ENCODE measurements around the gene TNRC6C.
"Not testable (repeated sequence)": the region's sequence is repeated elsewhere in the genome, so short reads cannot be mapped to it uniquely, and the experiment has no call there.

TNRC6C gene

DNA sequence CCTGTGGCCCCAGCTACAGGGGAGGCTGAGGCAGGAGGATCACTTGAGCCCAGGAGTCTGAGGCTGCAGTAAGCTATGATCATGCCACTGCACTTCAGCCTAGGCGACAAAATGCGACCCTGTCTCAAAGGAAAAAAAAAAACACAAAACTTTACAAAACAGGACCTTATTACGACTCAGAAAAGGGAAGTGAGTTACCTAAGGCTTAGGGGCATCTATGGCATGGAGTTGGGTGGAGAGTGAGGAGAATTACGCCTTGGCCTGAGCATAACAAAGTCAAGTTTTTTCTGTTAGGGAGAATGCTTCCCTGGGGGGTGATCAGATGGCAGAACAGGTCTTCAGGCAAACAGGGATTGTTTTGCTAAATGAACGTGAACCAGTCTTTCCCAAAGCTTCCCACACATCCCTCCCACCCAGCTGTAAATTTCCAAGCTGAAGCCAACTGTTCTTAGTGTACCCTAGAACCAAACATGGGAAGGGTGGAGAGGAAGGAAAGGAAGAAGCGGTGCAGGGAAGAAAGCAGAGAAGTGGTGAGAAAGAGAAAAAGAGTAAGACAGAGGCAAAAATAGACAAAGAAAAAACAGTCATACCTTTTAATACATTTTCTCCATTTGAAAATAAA is 24.6 kb upstream of the TNRC6C start:
- no peak for DNase-seq

DNA sequence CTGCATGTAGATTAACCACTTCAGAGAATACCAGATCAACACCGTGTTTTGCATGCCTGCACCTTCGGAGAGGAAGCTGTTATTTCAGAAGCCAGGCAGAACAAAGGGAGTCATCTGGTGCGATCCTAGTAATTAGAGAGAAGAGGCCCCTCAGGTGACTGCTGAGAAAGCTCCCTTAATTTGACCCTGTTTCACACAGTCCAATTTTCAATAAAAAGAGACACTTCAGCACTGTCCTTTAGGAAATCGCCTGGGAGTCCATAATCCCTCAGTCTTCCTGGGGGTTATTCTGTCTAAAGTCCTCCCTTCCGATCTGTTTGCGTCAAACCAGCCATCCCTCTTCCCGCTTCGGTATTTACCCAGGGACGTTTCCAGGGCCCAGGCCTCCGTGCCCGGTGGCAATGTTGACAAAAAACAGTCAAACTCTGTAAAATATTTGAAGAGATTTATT is 23.4 kb upstream of the TNRC6C start:
- peak; percentile 66 for DNase-seq

DNA sequence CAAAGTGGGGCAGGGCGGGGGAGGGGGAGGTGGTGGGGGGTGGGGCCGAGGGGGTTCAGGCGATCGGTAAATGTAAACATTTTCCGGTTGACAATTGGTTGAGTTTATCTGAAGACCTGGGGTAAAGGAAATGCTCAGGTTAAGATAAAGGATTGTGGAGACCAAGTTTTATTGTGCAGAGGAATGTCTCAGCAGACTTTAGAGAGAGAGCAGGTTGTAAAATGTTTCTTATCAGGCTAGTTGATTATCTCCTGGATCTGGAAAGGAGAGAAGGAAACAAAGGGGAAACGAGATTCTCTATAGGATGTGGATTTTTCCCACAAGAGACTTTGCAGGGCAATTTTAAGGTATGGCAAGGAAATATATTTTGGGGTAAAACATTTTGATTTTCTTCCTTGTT is 22.8 kb upstream of the TNRC6C start:
- DNase-seq = not testable (repeated sequence)

DNA sequence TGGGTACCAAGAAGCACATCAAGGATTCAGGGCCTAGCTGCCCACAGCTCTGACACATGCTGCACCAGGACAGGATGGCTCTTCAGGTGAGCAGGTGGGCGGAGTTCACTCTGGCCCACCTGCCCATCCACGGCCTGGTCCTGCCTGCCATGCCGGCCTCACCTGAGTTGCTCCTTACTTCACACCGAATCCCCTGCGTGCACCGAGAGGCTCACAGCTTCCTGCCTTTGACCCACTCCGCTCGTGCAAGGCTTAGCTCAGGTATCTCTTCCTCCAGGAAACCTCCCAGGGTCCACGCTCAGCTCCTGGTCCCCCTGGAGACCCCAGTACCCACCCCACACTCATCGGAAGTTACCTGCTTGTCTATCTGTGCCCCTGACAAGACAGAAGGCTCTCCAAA is 21.6 kb upstream of the TNRC6C start:
- no peak for DNase-seq

DNA sequence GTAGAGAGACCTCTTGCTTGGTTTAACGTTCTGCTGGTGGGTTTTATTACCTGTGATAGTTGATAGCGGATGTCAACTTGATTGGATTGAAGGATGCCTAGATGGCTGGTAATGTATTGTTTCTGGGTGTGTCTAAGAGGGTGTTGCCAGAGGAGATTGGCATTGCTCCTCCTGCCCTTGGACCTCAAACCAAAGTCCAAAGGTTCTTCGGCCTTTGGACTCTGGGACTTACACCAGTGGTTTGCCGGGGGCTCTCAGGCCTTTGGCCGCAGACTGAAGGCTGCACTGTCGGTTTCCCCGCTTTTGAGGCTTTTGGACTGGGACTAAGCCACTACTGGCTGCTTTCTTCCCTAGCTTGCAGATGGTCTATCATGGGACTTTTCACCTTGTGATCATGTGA is 17.5 kb upstream of the TNRC6C start:
- no peak for DNase-seq

DNA sequence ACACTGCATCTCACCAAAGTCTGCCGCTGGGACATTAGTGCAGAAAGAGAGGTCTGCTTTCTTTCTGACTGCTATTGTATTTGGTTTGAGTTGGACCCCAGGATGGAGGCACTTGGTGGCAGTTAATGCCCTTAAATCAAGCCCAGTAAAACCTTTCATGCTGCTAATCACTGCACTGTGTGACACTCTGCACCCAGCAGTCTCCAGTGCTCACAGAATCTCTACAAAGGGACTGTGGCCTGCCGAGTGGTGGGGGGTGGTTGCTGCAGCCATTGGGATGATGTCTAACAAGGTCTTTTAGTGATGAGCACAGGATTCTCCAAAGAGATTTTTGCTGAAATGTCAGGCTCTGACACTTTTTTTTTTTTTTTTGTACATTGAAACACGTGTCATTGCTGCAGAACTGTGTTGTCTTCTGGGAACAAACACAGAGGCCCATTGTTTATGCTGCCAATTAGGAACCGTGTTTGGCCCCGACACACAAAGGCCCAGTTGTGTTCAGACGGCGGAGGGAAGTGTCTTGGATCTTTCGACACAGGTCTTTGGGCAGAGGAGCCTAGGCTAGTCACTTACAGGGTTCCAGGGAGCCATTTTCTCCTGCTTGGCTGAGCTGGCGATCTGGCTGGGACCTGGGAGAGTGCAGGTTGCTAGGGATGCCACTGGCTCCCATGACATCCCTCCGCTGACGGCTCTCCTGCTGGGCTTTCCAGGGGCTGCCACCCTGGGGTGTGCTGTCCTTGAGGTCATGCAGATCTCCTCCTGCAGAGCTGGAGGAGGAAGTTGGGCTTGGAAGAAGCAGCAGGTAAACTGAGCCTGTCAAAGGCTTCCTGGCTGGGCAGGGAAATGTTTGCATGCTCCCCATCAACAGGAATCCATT is 16.2 kb upstream of the TNRC6C start:
- DNase-seq = no peak

DNA sequence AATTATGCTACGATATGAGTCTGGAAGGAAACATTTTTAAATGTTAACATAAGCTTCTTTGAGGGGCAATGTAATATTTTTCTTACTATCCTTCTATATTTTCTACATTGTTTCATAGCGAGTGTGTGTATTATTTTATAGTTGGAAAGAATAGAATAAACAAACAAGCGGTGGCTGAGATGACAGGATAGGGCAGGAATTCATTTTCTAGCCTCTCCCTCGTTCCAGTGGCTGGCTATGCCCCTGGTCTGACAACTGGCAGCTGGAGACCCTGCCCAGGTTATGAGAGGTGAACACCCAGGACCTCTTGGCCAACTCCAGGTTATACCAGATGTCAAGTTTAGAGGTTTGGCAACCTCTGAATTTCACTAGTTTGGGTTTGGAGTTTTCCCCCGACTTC is 14.5 kb upstream of the TNRC6C start:
- DNase-seq = no peak

DNA sequence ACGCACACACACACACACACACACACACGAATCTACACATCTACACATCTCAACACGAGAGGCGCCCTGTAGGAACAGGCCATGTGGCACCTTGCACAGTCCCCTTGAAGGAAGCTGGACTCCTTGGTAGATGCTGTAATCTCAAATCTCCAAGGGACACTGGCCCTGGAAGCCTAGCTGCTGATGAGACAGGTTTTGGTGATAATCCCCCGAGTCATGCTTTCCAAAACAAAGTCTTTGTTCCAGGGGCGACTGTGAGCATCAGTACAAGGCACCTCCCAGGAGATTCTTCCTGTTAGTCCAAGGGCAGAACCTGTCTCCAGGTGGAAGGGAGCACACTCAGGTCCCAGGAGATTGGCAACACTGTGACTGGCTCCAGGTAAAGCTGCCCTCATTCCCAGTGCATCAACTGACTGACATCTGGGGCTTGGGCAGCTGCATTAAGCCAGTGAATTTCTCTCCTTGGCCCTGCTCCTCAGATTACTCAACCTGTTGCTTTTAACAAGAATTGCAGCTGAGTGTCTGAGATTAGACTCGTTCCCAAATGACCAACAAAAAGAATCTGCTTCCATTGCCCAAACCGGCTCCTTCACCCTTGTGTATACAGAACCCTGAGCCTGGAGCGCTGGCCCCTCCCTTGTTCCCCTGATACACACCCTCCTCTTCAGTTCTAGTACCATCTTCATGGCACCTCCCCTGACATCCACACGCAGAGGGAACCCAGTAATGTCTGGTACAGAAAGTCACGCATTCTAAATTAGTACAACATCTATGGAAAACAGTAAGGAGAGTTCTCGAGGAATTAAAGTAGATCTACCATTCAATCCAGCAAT is 13.9 kb upstream of the TNRC6C start:
- no peak for DNase-seq

DNA sequence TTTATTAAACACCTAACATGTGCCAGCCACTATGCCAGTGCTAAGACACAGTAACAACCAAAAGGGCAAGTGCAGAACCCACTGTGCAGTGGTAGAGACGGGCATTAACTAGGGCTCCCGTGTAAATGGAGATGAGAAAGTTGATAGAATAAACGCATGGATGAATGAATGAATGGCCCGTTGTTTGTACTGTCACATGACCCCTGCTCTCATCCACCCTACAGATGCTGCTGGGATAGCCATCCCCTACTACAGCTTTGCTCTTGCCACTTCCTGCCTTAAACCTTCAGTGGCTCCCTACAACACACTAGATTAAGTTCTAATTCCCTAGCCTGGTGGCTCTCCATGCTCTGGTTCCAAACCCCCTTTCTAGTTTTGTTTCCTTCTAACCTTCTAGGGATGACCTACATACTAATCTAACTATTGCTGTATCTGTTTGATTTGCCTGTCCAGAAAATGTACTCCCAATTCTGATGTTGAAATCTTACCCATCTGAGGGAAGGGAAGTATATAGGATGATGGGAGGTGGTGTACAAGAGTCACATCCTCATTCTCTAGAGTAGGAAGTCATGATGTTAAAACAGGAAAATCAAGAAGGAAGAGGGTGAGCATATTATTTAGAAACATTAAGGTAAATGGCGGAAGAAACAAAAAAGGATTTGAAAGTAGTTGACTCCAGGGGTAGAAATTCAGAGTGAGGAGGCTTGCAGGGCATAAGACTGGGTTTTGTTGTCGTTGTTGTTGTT is 11.4 kb upstream of the TNRC6C start:
- DNase-seq = no peak

DNA sequence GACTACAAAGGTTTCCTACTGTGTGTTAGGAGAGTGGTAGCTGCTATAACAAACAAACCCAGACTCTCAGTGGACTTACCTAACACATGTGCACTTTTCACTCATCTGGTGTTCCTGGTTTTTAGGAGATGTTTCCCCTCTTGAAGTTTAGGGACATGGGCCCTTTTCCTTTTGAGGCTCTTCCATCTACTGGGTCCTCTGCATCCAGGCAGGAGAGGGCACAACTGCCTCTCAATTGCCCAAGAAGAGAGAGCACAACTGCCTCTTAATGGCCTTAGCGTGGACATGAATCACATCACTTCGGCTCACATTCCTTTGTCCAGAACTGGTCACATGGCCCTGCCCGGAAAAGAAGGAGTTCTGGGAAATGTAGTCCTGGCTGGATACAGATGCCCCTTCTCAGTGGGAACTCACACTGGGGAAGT is 9.8 kb upstream of the TNRC6C start:
- no peak for DNase-seq

DNA sequence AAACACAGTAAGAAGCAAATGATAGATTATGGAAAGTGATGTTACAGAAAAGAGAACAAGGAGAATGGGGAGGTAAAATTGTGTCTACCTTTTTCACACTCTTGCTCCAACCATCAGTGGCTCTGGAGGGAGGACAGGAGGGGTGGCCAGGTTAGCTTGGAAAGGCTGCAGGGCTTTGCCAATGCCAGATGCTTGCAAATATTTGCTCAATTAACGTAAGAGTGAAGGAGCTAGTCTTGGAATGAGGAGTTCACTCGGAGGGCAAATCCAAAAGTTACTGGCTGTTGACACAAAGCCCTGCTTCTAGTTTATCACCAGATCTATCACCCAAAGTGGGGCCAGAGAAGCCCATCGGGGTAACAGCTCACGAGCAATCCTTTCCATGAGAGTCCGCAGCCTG is 7.4 kb upstream of the TNRC6C start:
- DNase-seq = no peak

DNA sequence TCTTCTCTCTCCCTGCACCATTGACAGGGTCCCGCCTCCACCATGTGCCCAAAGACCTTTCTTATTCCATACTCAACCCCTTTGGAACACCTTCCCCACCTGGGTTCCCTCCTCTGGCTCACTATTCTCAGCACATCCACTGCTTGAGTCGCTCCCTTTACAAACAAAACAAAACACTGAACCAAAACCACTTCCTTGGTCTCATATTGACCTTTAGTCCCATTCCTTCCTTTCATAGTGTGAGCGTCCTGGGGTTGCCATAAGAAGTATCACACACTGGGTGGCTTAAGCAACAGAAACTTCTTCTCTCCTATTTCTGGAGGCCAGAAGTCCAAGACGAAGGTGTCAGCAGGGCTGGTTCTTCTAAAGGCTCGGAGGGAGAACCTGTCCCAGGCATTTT is 6.1 kb upstream of the TNRC6C start:
- no peak for DNase-seq

DNA sequence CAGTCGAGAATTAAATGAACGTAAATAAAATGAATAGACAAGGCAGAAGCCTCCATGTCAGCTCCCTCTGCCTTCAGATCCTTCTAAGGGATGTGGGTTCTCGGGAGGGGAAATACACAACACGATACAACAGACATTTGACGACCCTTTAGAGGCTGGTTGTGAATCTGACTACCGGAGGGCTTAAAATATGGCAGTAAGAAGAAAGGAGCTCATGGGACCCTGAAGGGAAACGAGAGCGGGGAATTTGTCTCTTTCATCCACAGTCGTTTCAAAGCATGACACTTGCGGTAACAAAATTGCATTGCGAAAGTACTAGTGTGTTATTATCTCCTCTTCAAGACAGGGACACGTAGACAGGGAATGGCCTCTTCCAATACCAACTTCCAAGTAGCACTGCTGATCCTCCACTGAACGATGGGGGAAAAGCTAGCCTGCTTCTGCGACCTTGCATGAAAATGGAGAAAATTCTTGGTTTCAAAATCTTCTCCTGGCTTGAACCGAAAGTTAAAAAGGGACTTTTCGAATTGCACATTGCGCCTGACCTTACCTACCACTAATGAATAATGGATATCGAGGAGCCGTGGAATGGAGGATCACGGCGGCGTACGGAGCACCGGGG is 1.2 kb upstream of the TNRC6C start:
- peak; percentile 30 for DNase-seq

DNA sequence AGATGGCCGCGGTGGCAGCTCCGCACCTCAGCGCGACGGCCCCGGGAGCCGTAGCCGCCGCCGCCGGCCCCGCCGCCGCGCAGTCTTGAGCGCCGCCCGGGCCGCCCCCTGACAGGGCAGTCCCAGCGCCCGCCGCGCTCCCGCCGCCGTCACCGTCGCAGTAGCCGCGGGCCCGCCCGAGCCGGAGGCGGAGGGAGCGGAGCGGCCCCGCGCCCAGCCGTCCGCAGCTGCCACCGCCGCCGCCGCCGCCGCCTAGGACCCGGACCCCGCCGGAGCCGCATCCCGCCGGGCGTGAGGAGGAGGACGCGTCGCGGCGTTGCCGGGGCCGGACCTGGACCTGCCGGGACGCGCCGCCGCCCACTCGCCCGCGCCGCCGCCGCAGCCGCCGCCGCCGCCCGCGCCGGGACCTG is 218 bp downstream of the TNRC6C start:
- no peak for DNase-seq

DNA sequence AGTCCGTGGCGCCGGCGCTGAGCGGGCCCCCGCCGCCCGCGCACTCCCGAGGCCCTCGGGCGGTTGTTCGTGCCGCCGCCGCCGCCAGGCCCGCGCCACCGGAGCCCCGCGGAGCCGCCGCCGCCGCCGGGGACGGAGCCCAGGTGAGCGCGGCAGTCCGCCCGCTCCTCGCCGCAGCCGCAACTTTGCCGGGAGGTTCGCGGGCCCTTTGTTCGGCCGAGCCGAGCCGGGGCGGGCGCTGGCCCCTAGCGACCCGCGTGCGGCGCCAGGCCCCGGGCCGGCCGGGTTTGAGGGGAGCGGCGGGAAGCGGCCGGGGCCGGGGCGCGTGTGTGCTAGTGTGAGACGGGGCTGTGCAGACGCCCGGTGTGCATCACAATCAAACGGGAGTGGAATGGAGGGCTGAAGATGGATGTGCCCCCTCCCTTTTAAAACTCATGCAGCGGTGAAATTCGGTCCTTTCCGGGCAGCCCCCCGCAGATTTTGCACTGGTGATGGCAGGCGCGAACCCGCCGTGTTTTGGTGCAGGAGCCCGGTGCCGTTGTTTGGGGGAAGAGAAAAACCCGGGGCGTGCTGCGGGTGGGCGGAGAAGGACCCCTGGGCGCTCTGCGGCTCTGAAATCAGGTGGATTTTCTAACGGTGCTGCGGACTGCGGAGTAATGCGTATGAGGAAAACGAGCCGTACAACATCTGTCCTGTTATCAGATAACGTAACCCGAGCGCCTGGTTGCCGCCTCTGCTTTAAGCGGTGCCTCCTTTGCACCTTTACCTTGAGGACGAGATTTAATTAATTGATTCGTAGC is 823 bp downstream of the TNRC6C start:
- peak; percentile 35 for DNase-seq

DNA sequence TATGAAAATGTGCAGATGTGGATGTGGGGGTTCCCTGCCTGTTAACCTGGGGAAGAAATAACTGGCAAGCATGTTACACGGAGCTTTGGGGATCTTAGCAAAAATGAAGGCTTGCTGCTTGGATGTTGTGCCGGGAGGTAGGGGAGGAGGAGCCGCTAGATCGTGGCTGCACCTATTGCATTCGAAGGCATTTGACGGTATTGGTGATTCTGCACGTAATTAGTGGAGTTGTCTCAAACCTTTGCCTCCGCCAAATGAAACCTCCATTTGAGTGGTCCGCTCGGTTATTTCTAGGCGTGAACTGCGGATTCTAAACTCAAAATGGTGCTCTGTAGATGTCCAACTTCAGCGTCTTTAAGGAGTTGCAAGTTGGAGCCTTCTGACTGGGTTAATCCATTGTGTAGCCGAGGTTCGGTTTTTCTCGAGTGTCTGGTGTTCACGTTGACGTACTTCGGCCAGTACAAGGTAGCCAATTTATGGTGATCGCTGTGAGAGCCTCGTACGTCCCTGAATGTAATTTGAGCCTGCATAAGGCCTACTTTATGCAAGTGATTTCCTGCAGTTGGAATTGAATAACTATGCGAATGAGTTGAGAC is 1.5 kb downstream of the TNRC6C start:
- peak; percentile 40 for DNase-seq

DNA sequence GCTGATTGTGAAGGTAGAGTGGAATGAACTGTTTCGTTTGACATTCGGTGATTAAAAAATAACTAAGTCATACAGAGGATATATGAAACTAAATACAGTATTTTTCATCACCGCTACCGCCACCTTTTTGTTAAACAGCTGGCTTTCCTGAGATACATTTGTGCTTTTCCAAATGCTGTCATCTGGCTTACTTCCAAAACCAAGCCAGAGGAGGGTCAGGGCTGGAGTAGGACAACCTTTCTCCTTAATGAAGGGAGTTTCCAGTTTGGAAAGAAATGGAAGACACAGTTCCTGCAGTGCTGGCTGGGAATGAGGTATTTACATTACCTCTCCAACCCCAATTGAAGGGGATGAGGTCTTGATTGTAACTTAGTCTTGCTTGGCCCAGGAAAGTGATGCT is 3.2 kb downstream of the TNRC6C start:
- DNase-seq = no peak

DNA sequence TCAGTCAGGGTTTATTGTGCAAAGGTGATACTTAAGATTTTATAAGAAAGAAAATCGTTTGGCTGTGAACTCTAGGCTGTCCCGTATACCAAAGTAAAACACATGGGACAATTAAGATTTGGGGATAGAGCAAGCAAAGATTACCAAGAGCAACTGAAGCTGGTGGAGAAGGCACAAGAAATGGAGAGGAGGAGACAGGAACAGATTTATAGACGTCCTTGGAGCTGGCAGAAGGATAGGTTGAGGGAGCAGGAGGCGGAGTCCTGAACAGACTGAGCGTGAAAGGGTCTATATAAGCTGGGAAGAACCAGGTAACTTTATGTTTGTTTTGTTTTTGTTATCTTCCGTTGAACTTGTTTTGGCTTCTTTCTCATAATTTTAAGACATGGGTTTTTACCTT is 3.8 kb downstream of the TNRC6C start:
- DNase-seq = no peak

DNA sequence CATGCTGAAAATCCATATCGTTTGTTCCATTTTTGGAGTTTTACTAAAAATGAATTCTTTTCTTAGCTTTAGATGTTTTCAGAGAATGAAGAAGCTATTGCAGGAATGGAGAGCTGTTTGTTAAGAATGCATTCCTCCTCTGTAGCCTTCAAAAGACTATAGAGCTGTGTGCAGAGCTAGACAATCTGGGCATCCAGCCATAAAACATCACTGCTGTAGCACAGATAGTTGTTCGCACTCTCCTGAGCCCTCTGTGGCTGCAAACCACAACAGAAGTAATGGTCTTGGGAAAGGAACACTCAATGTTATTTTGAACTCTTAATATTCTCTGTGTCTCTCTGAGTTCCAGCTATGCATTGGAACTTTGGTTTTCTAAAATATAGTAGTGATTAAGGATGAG is 4.9 kb downstream of the TNRC6C start:
- no peak for DNase-seq

DNA sequence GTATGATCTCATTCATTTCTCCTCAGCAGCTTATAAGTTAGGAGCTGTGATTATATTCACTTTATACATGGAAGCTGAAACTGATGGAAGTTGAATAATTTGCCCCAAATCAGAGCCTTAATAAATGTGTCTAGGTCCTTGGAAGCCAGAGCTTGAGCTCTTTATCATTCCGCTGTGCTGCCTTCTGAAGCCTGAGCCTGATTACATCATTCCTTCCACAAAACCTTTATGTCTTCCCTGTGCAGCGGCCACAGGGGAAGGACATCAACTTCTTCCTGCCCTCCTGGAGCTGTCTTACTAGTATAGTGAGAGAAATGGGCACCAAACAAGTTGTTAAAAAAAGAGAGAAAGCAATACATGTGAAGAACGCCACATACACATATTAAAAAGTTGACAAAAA is 6.8 kb downstream of the TNRC6C start:
- no peak for DNase-seq

DNA sequence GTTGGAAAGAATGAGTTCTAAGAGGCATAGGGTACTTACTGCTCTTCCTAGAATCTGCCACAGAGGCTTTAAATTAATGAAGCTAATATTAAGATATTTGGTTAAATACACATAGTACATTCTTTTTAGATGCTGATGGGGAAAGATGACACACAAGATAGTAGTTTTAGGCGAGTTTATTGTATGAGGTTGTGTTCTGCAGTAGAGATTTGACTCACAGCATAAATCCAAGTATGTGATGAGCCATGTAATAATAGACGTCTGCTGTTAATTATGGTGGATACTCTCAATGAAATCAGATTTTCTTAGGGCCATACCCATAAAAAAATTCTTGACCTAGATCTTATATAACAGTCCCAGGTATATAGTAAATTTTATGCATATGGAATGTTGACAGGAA is 8.0 kb downstream of the TNRC6C start:
- DNase-seq = no peak

Data from NCI-H146 (cell line).